ENCODE data around the gene UTRN. TPM values are rescaled to one million over a fixed set of nuclear protein-coding genes. Genes with fewer than 3 reads are reported as not detected.
A peak's percentile ranks its signal among the peaks of the same experiment; 100 is the strongest.

The UTRN gene
- total RNA-seq, result 72.0 TPM
- long read RNA-seq, partial matches to known transcripts, result 9 of 17 reads
- long read RNA-seq, other reads (novel, unspliced or antisense), result 8 of 17 reads

GRCh38 chr6:144284783-144285547, at the start of gene UTRN:
Gene UTRN (plus strand): TSS chr6:144285335. CDS start chr6:144291829, 6,494 bp downstream.
- peak; percentile 85 for ATAC-seq
- intact Hi-C loops (cut with micrococcal nuclease), result loop anchor here (10.0 kb wide), 1 partner anchor 140 kb away; no protein-coding TSS in a partner anchor
- DNase-seq, result peak; percentile 89

- DNase-seq, result no peak
- intact Hi-C loops (cut with micrococcal nuclease), result no loop called here
- ATAC-seq, result no peak
Observed at GRCh38 chr6:144244688-144245087, 40.4 kb upstream of the UTRN start.

GRCh38 chr6:144246988-144247387, 38.1 kb upstream of the UTRN start:
- DNase-seq (no peak), ATAC-seq (no peak)
- intact Hi-C loops (cut with micrococcal nuclease), result no loop called here

GRCh38 chr6:144248003-144248402, 37.1 kb upstream of the UTRN start:
- DNase-seq (no peak), ATAC-seq (no peak)
- intact Hi-C loops (cut with micrococcal nuclease), result no loop called here

GRCh38 chr6:144248476-144249301, 36.4 kb upstream of the UTRN start:
- ATAC-seq, result no peak
- intact Hi-C loops (cut with micrococcal nuclease), result no loop called here
- no peak for DNase-seq

- no peak for DNase-seq
- no peak for ATAC-seq
- intact Hi-C loops (cut with micrococcal nuclease), result no loop called here
Observed at GRCh38 chr6:144250276-144250675, 34.9 kb upstream of the UTRN start.

- ATAC-seq (no peak), DNase-seq (no peak)
- intact Hi-C loops (cut with micrococcal nuclease), result no loop called here
Observed at GRCh38 chr6:144252259-144252658, 32.9 kb upstream of the UTRN start.

- DNase-seq (no peak), ATAC-seq (no peak)
- intact Hi-C loops (cut with micrococcal nuclease), result loop anchor here (10.0 kb wide), 1 partner anchor 45 kb away; no protein-coding TSS in a partner anchor
Observed at GRCh38 chr6:144259986-144260385, 25.1 kb upstream of the UTRN start.

- no peak for ATAC-seq
- no peak for DNase-seq
- intact Hi-C loops (cut with micrococcal nuclease), result loop anchor here (10.0 kb wide), 1 partner anchor 48 kb away; no protein-coding TSS in a partner anchor
Observed at GRCh38 chr6:144262470-144263369, 22.4 kb upstream of the UTRN start.

- DNase-seq (no peak), ATAC-seq (no peak)
- intact Hi-C loops (cut with micrococcal nuclease), result loop anchor here (10.0 kb wide), 1 partner anchor 49 kb away; no protein-coding TSS in a partner anchor
Observed at GRCh38 chr6:144263786-144264185, 21.3 kb upstream of the UTRN start.

- ATAC-seq (peak; percentile 8), DNase-seq (no peak)
- intact Hi-C loops (cut with micrococcal nuclease), result loop anchor here (10.0 kb wide), 1 partner anchor 50 kb away; no protein-coding TSS in a partner anchor
Observed at GRCh38 chr6:144264270-144265060, 20.7 kb upstream of the UTRN start.

- no peak for DNase-seq
- intact Hi-C loops (cut with micrococcal nuclease), result loop anchor here (10.0 kb wide), 1 partner anchor 50 kb away; no protein-coding TSS in a partner anchor
- no peak for ATAC-seq
Observed at GRCh38 chr6:144265061-144265357, 20.1 kb upstream of the UTRN start.

- ATAC-seq, result peak; percentile 49
- DNase-seq, result no peak
- intact Hi-C loops (cut with micrococcal nuclease), result loop anchor here (10.0 kb wide), 1 partner anchor 51 kb away; no protein-coding TSS in a partner anchor
Observed at GRCh38 chr6:144265390-144265789, 19.7 kb upstream of the UTRN start.

- peak; percentile 98 for ATAC-seq
- intact Hi-C loops (cut with micrococcal nuclease), result loop anchor here (10.0 kb wide), 1 partner anchor 51 kb away; no protein-coding TSS in a partner anchor
- DNase-seq, result peak; percentile 63
Observed at GRCh38 chr6:144266091-144266649, 19.0 kb upstream of the UTRN start.

- ATAC-seq (no peak), DNase-seq (no peak)
- intact Hi-C loops (cut with micrococcal nuclease), result loop anchor here (10.0 kb wide), 1 partner anchor 54 kb away; no protein-coding TSS in a partner anchor
Observed at GRCh38 chr6:144268794-144269349, 16.3 kb upstream of the UTRN start.

GRCh38 chr6:144277174-144277573, 8.0 kb upstream of the UTRN start:
- intact Hi-C loops (cut with micrococcal nuclease), result no loop called here
- no peak for ATAC-seq
- DNase-seq, result no peak

GRCh38 chr6:144277605-144278227, 7.4 kb upstream of the UTRN start:
- ATAC-seq (no peak), DNase-seq (no peak)
- intact Hi-C loops (cut with micrococcal nuclease), result no loop called here
